Measurements from ENCODE around the gene KIAA0232.

KIAA0232 gene

GRCh38 chr4:6916587-6917460, 134.3 kb downstream of the KIAA0232 start:
- no peak for DNase-seq (ENCODE audit: low read depth)

- no peak for DNase-seq (ENCODE audit: low read depth)
These were observed 135.1 kb downstream of the KIAA0232 start for GRCh38 chr4:6917461-6918271.

- DNase-seq (ENCODE audit: low read depth), result no peak
These were observed 135.8 kb downstream of the KIAA0232 start for GRCh38 chr4:6918338-6918737.

GRCh38 chr4:6920171-6920570, 137.6 kb downstream of the KIAA0232 start:
- DNase-seq (ENCODE audit: low read depth), result no peak

GRCh38 chr4:6923507-6923906, 141.0 kb downstream of the KIAA0232 start:
- DNase-seq (ENCODE audit: low read depth), result no peak

- no peak for DNase-seq (ENCODE audit: low read depth)
These were observed 141.8 kb downstream of the KIAA0232 start for GRCh38 chr4:6924361-6924779.

GRCh38 chr4:6925357-6925836, 142.9 kb downstream of the KIAA0232 start:
- DNase-seq (ENCODE audit: low read depth), result no peak

- DNase-seq (ENCODE audit: low read depth), result no peak
These were observed 143.6 kb downstream of the KIAA0232 start for GRCh38 chr4:6926081-6926480.

- DNase-seq (ENCODE audit: low read depth), result no peak
These were observed 144.4 kb downstream of the KIAA0232 start for GRCh38 chr4:6926681-6927478.

GRCh38 chr4:6928081-6928480, 145.6 kb downstream of the KIAA0232 start:
- DNase-seq (ENCODE audit: low read depth), result no peak

GRCh38 chr4:6929339-6929811, 146.8 kb downstream of the KIAA0232 start:
- no peak for DNase-seq (ENCODE audit: low read depth)

- DNase-seq (ENCODE audit: low read depth), result no peak
These were observed 147.4 kb downstream of the KIAA0232 start for GRCh38 chr4:6929812-6930464.

- no peak for DNase-seq (ENCODE audit: low read depth)
These were observed 149.9 kb downstream of the KIAA0232 start for GRCh38 chr4:6932475-6932874.

GRCh38 chr4:6932918-6933317, 150.4 kb downstream of the KIAA0232 start:
- DNase-seq (ENCODE audit: low read depth), result no peak
